Stimulated activated CD4-positive, alpha-beta T cell treated with anti-CD3 and anti-CD28 coated beads, Interleukin-15, amount 100 ng/mL, for 1 hour (primary cell): ENCODE data around the gene FNDC3A.

ENCODE experiments used
- DNase-seq, 2 donors: peaks; one replicate each; pipeline ENCODE4 v3.0.0-alpha.2; 2020; ENCODE audit warnings: low read depth in 1 of 2, low spot score in 1 of 2

The FNDC3A gene, protein sequence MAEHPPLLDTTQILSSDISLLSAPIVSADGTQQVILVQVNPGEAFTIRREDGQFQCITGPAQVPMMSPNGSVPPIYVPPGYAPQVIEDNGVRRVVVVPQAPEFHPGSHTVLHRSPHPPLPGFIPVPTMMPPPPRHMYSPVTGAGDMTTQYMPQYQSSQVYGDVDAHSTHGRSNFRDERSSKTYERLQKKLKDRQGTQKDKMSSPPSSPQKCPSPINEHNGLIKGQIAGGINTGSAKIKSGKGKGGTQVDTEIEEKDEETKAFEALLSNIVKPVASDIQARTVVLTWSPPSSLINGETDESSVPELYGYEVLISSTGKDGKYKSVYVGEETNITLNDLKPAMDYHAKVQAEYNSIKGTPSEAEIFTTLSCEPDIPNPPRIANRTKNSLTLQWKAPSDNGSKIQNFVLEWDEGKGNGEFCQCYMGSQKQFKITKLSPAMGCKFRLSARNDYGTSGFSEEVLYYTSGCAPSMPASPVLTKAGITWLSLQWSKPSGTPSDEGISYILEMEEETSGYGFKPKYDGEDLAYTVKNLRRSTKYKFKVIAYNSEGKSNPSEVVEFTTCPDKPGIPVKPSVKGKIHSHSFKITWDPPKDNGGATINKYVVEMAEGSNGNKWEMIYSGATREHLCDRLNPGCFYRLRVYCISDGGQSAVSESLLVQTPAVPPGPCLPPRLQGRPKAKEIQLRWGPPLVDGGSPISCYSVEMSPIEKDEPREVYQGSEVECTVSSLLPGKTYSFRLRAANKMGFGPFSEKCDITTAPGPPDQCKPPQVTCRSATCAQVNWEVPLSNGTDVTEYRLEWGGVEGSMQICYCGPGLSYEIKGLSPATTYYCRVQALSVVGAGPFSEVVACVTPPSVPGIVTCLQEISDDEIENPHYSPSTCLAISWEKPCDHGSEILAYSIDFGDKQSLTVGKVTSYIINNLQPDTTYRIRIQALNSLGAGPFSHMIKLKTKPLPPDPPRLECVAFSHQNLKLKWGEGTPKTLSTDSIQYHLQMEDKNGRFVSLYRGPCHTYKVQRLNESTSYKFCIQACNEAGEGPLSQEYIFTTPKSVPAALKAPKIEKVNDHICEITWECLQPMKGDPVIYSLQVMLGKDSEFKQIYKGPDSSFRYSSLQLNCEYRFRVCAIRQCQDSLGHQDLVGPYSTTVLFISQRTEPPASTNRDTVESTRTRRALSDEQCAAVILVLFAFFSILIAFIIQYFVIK

DNA sequence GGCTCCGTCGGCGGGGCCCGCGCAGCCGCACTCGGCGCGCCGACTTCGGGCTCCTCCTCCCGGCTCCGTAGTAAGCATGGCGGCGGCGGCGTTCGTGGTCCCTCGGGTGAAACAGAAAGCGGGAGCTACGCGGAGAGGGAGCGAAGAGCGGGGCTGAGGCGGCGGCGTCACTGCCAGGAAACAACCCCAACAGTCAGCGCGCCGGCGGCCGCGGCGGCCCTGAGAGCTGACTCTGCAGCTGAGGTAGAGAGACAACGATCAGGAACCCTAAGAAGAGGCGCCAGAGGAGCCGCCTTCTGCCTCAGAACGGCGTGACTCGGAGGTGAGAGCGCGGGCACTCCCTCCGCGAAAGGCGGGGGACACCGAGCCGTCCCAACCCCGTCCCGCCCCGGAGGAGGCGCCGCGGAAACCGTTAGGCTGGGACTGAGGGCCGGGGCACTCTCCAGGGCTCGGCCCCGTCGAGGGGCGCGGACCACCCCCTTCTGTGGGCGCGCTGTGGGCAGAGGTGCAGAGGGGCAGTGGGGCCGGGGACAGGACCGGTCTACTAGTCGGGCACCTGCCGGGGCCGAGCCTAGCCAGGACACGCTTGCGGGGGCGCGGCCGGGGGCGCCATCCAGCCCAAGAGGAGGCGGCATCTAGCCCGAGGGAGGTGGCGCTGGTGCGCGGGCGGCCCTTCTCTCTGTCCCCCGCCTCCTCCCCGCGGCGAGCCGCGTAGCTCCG lies at the start of gene FNDC3A:
FNDC3A (plus strand) TSS at position 57 of the 720 bp plus-strand sequence. CDS start 30,279 bp downstream, outside the sequence.
- DNase-seq = peak; percentile 68 to 82

DNA sequence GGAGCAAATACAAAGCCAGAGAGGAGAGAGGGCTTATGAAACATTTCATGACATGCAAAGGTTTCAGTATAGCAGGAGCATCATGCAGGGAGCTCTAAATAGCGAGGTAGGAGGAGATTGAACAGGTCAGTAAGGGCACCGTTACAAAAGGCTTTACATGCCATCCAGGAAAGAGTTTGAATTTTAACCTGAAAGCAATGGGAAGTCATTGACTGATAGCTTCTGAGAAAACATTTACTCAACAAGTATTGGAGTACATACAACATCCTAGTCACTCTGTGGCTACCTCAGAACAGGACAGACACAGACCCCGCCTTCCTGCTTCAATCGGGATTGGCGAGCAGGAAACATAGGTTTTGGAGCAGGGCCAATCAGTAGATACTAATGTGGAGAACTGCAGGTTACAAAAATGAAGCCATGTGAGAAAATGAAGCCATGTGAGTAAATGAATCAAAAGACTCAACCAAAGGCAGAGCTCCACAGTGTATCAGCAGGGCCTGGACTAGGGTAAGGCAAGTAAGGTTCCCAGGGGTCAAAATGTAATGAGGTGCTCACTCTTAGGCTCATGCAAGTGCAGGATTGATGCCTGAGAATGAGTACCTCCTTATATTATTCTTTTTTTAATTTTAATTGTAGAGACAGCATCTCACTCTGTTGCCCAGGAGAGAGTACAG lies 46.8 kb upstream of the FNDC3A start:
- DNase-seq = no peak

DNA sequence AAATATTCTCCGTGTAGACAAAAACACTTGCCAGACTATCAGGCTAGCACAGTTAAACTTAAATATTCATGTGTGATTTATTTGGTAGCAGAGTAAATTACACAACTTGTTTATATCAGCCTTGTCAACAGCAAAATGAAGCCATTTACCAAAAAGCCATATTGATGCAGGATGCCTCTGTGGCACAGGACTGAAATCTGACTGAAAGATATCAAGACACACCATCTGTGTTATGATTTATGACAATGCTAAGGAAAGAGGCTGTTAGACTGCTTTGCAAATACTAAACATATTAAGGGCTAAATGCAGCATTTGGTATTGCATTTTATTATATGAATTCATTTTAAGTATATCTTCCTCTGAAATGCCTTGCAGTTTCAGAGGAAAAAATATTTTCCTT lies 44.8 kb upstream of the FNDC3A start:
- DNase-seq = no peak

DNA sequence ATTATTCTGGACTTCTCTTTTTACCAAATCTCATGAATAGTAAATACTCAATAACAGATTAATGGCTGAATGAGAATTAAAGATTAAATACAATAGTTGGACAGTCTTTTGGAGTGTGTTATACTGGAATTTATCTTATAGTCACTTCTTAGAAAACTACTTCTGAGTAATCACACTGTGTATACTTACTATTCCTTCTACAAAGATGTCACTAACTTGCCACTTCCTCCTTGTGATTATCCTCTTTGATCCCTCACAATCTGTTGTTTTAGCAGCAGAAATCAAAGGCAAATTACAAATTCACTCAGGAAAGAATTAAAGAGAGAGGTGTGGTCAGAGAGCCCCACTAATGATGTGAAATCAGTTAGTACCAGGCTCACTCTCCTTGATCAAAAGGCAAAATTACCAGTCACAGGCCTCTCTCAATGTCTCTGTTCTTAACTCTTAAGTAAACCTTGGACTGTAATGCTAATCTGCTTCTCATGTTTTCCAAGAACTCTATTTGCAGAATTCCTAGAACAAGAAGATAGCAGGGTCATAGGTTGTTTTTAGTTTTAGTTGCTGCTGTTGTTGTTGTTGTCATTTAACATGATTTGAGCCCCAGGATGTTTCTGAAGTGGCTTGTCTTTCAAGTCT lies 37.3 kb upstream of the FNDC3A start:
- DNase-seq = no peak

DNA sequence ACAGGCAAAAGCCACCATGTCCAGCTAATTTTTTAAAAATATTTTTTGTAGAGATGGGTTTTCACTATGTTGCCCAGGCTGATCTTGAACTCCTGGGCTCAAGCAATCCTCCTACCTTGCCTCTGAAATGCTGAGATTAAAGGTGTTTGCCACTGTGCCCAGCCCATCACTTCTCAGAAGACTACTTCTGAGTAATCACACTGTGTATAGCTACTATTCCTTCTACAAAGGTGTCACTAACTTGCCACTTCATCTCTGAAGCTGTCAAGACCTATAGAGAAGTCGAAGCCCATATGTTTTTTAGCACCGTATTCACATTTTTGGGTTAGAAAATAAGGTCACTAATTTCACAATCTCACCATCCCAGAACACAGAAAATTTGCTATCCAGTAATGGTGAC lies 36.0 kb upstream of the FNDC3A start:
- DNase-seq = no peak

DNA sequence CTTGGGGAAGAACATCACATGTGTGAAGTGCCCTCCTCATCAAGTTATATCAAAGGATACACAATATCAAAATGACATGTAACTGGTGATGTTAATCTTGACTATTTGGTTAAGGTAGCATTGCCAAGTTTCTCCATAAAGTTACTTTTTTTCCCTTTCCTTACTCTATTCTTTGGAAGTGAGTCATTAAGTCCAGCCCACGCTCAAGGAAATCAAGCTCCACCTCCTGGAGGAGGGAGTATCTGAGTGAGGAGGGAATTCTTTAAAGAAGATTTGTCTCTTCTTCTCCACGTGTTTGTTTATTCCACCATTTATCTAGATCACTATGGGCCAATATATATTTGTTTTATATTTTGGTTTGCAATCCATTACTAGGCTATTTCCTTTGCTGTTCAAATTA lies 33.6 kb upstream of the FNDC3A start:
- DNase-seq = no peak

DNA sequence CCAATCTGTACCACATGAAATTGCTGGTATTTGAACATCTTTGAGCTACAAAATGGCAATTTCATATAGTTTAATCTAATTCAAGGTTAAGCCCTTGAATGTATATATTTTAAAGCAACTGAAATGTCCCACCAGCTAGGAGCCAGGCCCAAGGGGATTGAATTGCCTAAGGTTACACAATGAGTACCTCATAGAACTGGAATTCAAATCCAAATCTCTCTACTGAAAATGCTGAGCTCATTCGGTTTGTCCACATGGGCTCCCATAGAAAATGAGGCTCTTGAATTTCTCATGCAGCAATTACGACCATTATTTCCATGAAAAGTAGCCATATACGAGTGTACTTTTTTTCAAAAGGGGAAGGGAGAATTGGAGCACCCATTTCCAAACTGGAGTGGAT lies 31.5 kb upstream of the FNDC3A start:
- no peak for DNase-seq

DNA sequence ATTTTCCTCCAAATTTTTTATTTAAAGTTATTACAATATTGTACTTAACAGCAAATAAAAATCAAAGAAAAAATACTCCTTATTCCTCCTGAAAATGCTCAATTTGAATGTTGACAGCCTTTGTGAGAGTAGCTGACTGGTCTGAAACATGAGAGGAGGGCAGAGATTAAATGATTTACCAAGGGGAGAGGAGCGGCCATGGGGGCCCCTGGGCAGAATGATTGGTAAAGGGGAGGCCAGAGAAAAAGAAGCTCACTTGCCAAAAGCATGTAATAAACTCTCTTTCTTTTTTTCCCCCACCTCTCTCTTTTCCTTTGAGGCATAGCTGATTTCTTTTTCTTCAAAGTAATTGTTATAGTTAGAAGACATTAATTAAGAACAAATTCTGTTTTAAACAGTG lies 30.1 kb upstream of the FNDC3A start:
- no peak for DNase-seq

DNA sequence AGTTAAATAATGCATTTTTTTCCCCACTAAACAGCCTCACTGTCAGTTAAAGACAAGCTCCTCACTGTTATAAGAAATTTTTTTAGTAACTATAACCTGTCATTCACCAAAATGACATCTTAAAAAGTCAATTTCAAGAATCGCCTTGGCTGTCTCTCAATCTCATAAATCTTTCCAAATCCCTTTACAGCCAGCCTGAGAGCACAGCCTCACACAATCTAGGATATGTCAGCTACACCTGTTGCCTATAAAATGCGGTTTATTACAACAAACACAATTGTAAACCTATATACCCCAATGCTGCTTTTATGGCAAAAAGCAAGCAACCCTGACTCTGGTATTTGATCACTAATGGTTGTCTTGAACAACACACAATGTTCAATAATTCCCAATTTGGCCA lies 29.5 kb upstream of the FNDC3A start:
- no peak for DNase-seq

DNA sequence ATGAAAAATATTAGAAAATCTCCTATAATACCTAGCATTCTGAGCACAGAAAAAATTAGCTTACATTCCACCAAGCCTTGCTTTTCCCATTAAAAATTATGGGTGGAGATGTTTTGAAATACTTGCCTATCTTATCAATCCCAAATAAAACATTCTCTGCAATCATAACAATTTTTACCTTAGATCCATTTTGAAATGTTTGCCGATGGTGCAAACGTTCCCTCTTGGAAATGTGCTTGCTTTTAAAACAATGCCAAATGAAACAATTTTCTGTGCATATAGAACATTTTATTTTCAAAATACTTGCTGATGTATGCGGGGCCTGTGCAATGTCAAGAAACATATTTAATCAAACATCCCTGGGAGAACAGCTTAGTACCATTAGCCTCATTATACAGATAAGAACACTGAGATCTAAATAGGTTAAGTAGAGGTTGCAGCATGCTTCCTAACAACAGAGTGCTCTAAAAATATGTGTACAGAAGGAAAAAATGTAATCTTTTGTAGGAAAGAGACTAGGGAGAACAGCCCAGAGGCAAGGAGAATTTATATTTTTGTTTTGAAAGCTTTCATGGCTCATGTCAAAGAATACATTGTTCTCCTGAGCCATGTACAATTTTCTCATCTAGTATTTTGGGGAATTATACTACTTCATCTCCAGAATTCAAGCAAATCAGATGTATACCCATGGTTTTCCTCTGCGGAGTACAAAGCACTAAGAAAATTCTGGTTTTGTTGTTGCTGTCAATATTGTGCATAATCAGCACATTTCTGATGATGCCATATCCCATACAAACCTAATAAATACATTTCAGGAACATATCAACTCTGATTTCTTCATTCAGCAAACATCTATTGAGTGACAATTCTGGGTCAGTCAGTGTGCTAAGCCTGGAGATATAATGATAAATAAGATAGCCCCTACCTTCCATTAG lies 25.9 kb upstream of the FNDC3A start:
- DNase-seq = no peak

DNA sequence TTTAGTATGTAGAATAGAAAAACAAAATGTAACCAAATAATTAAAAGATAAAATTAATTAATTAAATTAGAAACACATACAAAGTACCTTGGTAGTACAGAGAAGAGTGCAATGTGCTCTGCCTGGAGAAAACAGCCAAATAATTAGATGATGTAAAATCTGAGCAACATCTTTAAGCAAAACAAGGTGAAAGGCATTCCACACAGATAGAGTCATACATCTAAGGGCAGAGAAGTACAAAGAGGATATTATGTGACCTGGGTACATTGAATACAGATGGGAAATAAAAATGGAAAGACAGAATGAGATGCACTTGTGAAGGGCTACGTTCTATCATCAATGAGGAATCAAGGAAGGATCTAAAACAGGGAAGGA lies 25.2 kb upstream of the FNDC3A start:
- DNase-seq = no peak

DNA sequence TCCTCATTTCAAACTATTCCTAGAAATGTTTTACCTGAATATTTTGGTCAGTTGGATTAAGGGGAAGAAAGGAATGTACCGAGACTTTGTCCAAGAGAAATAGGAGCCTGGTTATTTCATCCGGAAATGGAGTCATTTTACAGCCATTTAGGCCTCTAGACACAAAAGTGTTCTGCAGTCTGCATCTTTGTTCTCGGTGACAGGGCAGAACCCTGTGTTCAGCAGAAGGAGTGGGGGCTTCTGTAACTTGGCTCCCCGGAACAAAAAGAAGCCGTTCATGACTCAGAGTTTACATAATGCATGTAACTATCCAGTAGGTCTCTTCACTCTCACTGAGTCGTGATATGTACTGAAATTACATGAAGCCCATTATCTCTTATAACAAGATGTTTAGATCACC lies 21.6 kb upstream of the FNDC3A start:
- no peak for DNase-seq

DNA sequence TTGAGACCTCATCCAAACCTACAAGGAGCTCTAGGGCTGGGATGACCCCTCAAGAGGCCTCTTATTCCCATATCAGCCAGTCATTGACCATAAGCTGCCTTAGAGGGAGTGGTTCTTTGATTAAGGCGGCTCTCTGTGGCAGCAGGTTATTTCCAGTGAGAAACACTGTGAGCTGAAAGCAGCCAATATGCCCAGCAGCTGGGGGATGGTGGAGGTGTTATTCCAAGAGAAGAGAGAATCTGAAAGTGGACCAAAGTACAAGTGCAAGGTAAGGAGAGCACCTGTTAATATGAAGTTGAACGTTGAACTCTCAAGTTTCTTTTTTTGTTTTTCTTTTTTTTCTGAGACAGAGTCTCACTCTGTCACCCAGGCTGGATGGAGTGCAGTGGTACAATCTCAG lies 20.2 kb upstream of the FNDC3A start:
- DNase-seq = no peak

DNA sequence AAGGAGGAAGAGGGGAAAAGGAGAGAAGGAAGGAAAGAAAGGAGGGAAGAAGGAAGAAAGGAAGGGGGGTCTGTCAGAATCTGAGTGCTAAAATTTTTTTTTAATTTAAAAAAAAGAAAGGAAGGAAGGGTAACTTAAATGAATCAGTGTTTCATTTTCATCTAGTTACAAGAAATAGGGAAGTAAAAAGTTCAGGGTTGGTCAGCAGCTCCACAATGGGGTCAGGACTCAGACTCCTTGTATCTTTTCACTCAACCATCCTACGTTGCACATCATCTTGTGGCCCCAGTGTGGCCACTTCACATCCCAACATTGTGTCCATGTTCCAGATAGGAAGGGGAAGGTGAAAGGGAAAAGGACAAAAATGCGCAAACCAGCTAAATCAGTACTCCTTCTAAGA lies 14.3 kb upstream of the FNDC3A start:
- no peak for DNase-seq

DNA sequence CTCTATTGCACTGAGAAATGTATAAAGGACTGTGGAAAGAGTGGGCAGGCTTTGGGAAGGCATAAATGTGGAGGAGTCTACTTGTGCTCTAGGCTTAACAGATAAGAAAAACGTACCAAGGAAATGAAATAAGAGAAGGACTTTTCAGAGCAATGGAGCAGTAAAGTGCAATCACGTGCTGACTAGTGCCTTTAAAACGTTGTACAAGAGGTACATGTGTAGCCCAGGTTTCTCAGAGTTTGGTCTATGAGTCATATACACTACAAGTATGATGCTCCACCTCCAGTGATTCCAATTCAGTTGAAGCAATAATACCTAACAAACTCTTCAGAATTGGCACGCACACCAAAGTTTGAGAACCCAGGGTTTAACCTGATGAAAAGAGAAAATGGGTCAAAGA lies 13.4 kb upstream of the FNDC3A start:
- DNase-seq = no peak

DNA sequence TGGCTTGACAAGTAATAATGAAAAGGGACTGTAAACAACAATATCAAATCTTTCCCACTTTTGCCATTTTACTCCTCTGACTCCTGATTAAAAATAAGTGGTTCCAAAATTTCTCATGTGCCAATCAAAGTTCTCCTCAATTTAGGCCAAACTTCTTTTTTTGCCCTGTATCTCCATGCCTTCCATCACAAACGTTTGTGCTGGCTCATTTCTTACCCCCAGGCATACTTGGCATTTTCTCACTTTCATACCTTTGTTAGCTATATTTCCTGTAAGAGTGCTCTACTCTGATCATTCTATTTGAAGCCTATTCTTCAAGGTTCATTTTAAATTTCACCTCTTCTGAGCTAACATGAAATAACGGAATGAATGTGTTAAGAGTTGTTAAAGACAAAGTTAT lies 10.0 kb upstream of the FNDC3A start:
- DNase-seq = no peak

DNA sequence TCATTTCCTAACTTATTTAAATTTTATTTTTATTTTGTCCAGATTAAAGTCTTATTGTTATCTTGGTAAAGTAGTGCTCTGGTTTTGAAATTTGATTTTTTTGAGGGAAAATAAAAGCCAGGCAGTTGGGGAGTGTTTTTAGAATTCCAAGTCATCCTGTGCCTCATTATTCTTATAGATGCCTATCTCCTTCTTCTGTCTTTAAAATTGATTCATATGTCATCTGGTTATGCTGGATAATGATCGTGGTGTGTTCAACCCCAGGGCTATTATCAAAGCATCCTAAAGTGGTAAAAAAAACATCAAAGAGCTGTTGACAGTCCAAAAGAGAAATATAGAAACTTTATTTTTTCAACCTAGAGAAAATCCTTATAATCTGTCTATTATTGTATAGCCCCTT lies 6.0 kb upstream of the FNDC3A start:
- no peak for DNase-seq

DNA sequence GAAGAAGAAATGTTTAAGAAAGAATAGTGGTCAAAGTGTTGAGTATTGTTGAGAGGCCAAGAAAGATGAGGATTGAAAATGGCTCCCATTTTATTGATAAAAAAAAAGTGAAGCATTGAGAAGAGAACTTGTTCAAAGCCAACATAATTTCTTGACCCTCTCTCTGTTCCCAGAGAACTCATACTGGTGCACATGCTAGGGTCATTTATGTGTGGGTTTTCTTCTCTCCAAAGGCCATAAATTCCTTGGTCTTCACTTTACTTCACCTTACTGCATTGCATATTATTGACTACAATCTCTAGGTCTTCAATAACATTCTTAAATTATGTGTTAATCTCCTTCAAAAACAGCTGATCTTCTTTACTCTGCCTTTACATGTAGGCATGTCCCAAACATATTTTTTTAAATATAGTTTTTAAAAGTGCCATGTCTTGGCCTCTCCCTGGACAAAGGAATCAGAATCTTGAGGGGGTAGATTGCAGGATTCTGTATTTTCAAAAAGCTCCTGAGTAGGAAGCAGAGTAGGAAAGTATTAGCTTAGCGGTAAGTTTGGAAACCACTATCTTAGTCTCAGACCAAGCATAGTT lies 1.8 kb upstream of the FNDC3A start:
- DNase-seq = no peak
